ENCODE results near the gene RBMX.
"Not testable (repeated sequence)": the region's sequence is repeated elsewhere in the genome, so short reads cannot be mapped to it uniquely, and the experiment has no call there.

The RBMX gene

GRCh38 chrX:136880452-136881013, at the start of gene RBMX:
TSS of gene RBMX (minus strand) at chrX:136880725. CDS start at chrX:136879427, 1,298 bp downstream.
- H3K36me3 Mint-ChIP-seq (ENCODE audit: insufficient read depth), result peaks cover 48% of the 10 kb centered on the region
- ATAC-seq (replicated peaks; ENCODE audit: extremely low read depth, poor library complexity, severe bottlenecking), result peak; percentile 88
- H3K4me1 Mint-ChIP-seq, result no peaks in the 10 kb centered on the region
- peak; percentile 84 to 85 for DNase-seq (ENCODE audit: low spot score in 2 of 2)
- H3K4me3 Mint-ChIP-seq, result peak within 1 kb of the TSS; percentile 97
- H3K9me3 Mint-ChIP-seq, result no peaks in the 10 kb centered on the region
- peak within 1 kb of the TSS; percentile 96 for H3K27ac Mint-ChIP-seq (ENCODE audit: low read depth)
- H3K27me3 Mint-ChIP-seq, result no peaks in the 10 kb centered on the region

- not testable (repeated sequence) for H3K27me3 Mint-ChIP-seq; H3K9me3 Mint-ChIP-seq; DNase-seq (ENCODE audit: low spot score in 2 of 2); H3K36me3 Mint-ChIP-seq (ENCODE audit: insufficient read depth); ATAC-seq (replicated peaks; ENCODE audit: extremely low read depth, poor library complexity, severe bottlenecking); H3K27ac Mint-ChIP-seq (ENCODE audit: low read depth); H3K4me1 Mint-ChIP-seq; H3K4me3 Mint-ChIP-seq
Measured at GRCh38 chrX:136921438-136921837, 40.9 kb upstream of the RBMX start.

- no peaks in the 10 kb centered on the region for H3K27me3 Mint-ChIP-seq
- no peaks in the 10 kb centered on the region for H3K4me1 Mint-ChIP-seq
- H3K4me3 Mint-ChIP-seq, result no peak overlapping the region
- DNase-seq (ENCODE audit: low spot score in 2 of 2) (no peak), ATAC-seq (replicated peaks; ENCODE audit: extremely low read depth, poor library complexity, severe bottlenecking) (no peak)
- no peaks in the 10 kb centered on the region for H3K9me3 Mint-ChIP-seq
- peaks cover 3% of the 10 kb centered on the region for H3K36me3 Mint-ChIP-seq (ENCODE audit: insufficient read depth)
- H3K27ac Mint-ChIP-seq (ENCODE audit: low read depth), result no peak overlapping the region
Measured at GRCh38 chrX:136920001-136920400, 39.5 kb upstream of the RBMX start.

- Mint-ChIP-seq H3K4me3 (no peak overlapping the region), H3K27ac (ENCODE audit: low read depth) (no peak overlapping the region), H3K9me3 (no peaks in the 10 kb centered on the region), H3K4me1 (peaks cover 4% of the 10 kb centered on the region), H3K36me3 (ENCODE audit: insufficient read depth) (no peaks in the 10 kb centered on the region), H3K27me3 (no peaks in the 10 kb centered on the region)
- ATAC-seq (replicated peaks; ENCODE audit: extremely low read depth, poor library complexity, severe bottlenecking) (no peak), DNase-seq (ENCODE audit: low spot score in 2 of 2) (no peak)
Measured at GRCh38 chrX:136916827-136917226, 36.3 kb upstream of the RBMX start.

GRCh38 chrX:136911661-136912060, 31.1 kb upstream of the RBMX start:
- peaks cover 11% of the 10 kb centered on the region for H3K36me3 Mint-ChIP-seq (ENCODE audit: insufficient read depth)
- H3K9me3 Mint-ChIP-seq; H3K27me3 Mint-ChIP-seq; DNase-seq (ENCODE audit: low spot score in 2 of 2): not testable (repeated sequence)
- peak overlapping the region; percentile 98 for H3K4me3 Mint-ChIP-seq
- ATAC-seq (replicated peaks; ENCODE audit: extremely low read depth, poor library complexity, severe bottlenecking), result peak; percentile 36
- peaks cover 27% of the 10 kb centered on the region for H3K4me1 Mint-ChIP-seq
- H3K27ac Mint-ChIP-seq (ENCODE audit: low read depth), result peak overlapping the region; percentile 96

- Mint-ChIP-seq H3K4me3 (peak overlapping the region; percentile 98), H3K27me3 (no peaks in the 10 kb centered on the region)
- ATAC-seq (replicated peaks; ENCODE audit: extremely low read depth, poor library complexity, severe bottlenecking), result no peak
Measured at GRCh38 chrX:136911253-136911652, 30.7 kb upstream of the RBMX start.

GRCh38 chrX:136910565-136911035, 30.1 kb upstream of the RBMX start:
- peaks cover 11% of the 10 kb centered on the region for H3K36me3 Mint-ChIP-seq (ENCODE audit: insufficient read depth)

More at GRCh38 chrX:136911253-136911652, 30.7 kb upstream of the RBMX start:
- Mint-ChIP-seq H3K27ac (ENCODE audit: low read depth) (peak overlapping the region; percentile 96), H3K4me1 (peaks cover 27% of the 10 kb centered on the region), H3K36me3 (ENCODE audit: insufficient read depth) (peaks cover 11% of the 10 kb centered on the region), H3K9me3 (no peaks in the 10 kb centered on the region)
- DNase-seq (ENCODE audit: low spot score in 2 of 2), result no peak

GRCh38 chrX:136909706-136910564, 29.4 kb upstream of the RBMX start:
- peak overlapping the region; percentile 98 for H3K4me3 Mint-ChIP-seq
- H3K9me3 Mint-ChIP-seq, result no peaks in the 10 kb centered on the region
- no peaks in the 10 kb centered on the region for H3K27me3 Mint-ChIP-seq
- H3K27ac Mint-ChIP-seq (ENCODE audit: low read depth), result peak overlapping the region; percentile 91
- peak; percentile 14 to 16 for DNase-seq (ENCODE audit: low spot score in 2 of 2)
- ATAC-seq (replicated peaks; ENCODE audit: extremely low read depth, poor library complexity, severe bottlenecking), result peak; percentile 42
- peaks cover 11% of the 10 kb centered on the region for H3K36me3 Mint-ChIP-seq (ENCODE audit: insufficient read depth)
- peaks cover 27% of the 10 kb centered on the region for H3K4me1 Mint-ChIP-seq

More at GRCh38 chrX:136910565-136911035, 30.1 kb upstream of the RBMX start:
- Mint-ChIP-seq H3K27me3 (no peaks in the 10 kb centered on the region), H3K4me1 (peaks cover 27% of the 10 kb centered on the region), H3K4me3 (peak overlapping the region; percentile 98), H3K27ac (ENCODE audit: low read depth) (peak overlapping the region; percentile 96), H3K9me3 (no peaks in the 10 kb centered on the region)
- ATAC-seq (replicated peaks; ENCODE audit: extremely low read depth, poor library complexity, severe bottlenecking) (no peak), DNase-seq (ENCODE audit: low spot score in 2 of 2) (no peak)

- Mint-ChIP-seq H3K9me3 (no peaks in the 10 kb centered on the region), H3K27ac (ENCODE audit: low read depth) (peak overlapping the region; percentile 91), H3K4me1 (peaks cover 27% of the 10 kb centered on the region), H3K36me3 (ENCODE audit: insufficient read depth) (peaks cover 11% of the 10 kb centered on the region), H3K27me3 (no peaks in the 10 kb centered on the region), H3K4me3 (peak overlapping the region; percentile 98)
- ATAC-seq (replicated peaks; ENCODE audit: extremely low read depth, poor library complexity, severe bottlenecking), result peak; percentile 72
- peak; percentile 48 to 51 for DNase-seq (ENCODE audit: low spot score in 2 of 2)
Measured at GRCh38 chrX:136909119-136909705, 28.7 kb upstream of the RBMX start.

GRCh38 chrX:136907621-136908020, 27.1 kb upstream of the RBMX start:
- Mint-ChIP-seq H3K36me3 (ENCODE audit: insufficient read depth) (peaks cover 11% of the 10 kb centered on the region), H3K9me3 (no peaks in the 10 kb centered on the region), H3K27me3 (no peaks in the 10 kb centered on the region), H3K4me3 (no peak overlapping the region), H3K4me1 (peaks cover 27% of the 10 kb centered on the region), H3K27ac (ENCODE audit: low read depth) (no peak overlapping the region)
- ATAC-seq (replicated peaks; ENCODE audit: extremely low read depth, poor library complexity, severe bottlenecking), result no peak
- DNase-seq (ENCODE audit: low spot score in 2 of 2), result no peak

- H3K4me1 Mint-ChIP-seq, result peaks cover 25% of the 10 kb centered on the region
- no peaks in the 10 kb centered on the region for H3K9me3 Mint-ChIP-seq
- no peak overlapping the region for H3K27ac Mint-ChIP-seq (ENCODE audit: low read depth)
- H3K27me3 Mint-ChIP-seq, result no peaks in the 10 kb centered on the region
- DNase-seq (ENCODE audit: low spot score in 2 of 2) (no peak), ATAC-seq (replicated peaks; ENCODE audit: extremely low read depth, poor library complexity, severe bottlenecking) (no peak)
- H3K4me3 Mint-ChIP-seq, result no peak overlapping the region
- peaks cover 11% of the 10 kb centered on the region for H3K36me3 Mint-ChIP-seq (ENCODE audit: insufficient read depth)
Measured at GRCh38 chrX:136906921-136907510, 26.5 kb upstream of the RBMX start.

GRCh38 chrX:136904067-136904466, 23.5 kb upstream of the RBMX start:
- not testable (repeated sequence) for H3K9me3 Mint-ChIP-seq; H3K4me1 Mint-ChIP-seq; H3K27me3 Mint-ChIP-seq; DNase-seq (ENCODE audit: low spot score in 2 of 2); H3K27ac Mint-ChIP-seq (ENCODE audit: low read depth); H3K36me3 Mint-ChIP-seq (ENCODE audit: insufficient read depth); H3K4me3 Mint-ChIP-seq; ATAC-seq (replicated peaks; ENCODE audit: extremely low read depth, poor library complexity, severe bottlenecking)
